ENCODE measurements around the gene ASPSCR1. TPM values are rescaled to one million over a fixed set of nuclear protein-coding genes. Genes with fewer than 3 reads are reported as not detected.
A peak's percentile ranks its signal among the peaks of the same experiment; 100 is the strongest.

ASPSCR1 gene
- total RNA-seq, 1 experiment from 2014 or later = 51.0 TPM

- H3K4me3 ChIP-seq (replicated peaks in 1 of 2; ENCODE audit: low read depth in 1 of 2, low read length in 2 of 2) = peak overlapping the region; percentile 92 to 93
- H3K36me3 ChIP-seq (ENCODE audit: control insufficient read depth in 1 of 2, insufficient read depth in 2 of 2, low read length in 2 of 2) = peaks cover 0 to 12% of the 10 kb centered on the region in 2 experiments; a peak in 1 of 4 replicates
- CTCF ChIA-PET = interaction anchor here (1.6 to 4.8 kb wide), 2 partner anchors 15 to 69 kb away, joined by 11 to 57 read pairs; partner anchors contain the start of genes CENPX and LRRC45
- POLR2A ChIA-PET = interaction anchor here (1.6 kb wide), 1 partner anchor 14 kb away, joined by 4 read pairs; the partner anchor contains the start of genes CENPX and LRRC45
- peaks cover 28% of the 10 kb centered on the region; the same call in 1 of the 2 replicates for H3K79me2 ChIP-seq (ENCODE audit: insufficient read depth, low read length)
- H2AFZ ChIP-seq (ENCODE audit: low read depth, low read length, poor library complexity, severe bottlenecking) = no peak overlapping the region
- ATAC-seq (no peak), DNase-seq (ENCODE audit: low read depth, low spot score) (no peak)
- no peaks in the 10 kb centered on the region for H3K9me2 ChIP-seq (ENCODE audit: insufficient read depth)
- H3K9me3 ChIP-seq (ENCODE audit: control insufficient read depth in 1 of 2, insufficient read depth in 1 of 2, low read depth in 1 of 2, low read length in 2 of 2) = no peaks in the 10 kb centered on the region
- peak overlapping the region; percentile 94 for H3K9ac ChIP-seq (ENCODE audit: low read length)
- H3K4me2 ChIP-seq (ENCODE audit: low read length) = peak overlapping the region; percentile 95
- intact Hi-C loops (cut with micrococcal nuclease) = loop anchor here (2.0 to 10.0 kb wide), 3 partner anchors 62 to 378 kb away; partner anchors contain the start of genes FASN, HEXD and OGFOD3
- H3K27me3 ChIP-seq (ENCODE audit: insufficient read depth, low read length) = no peaks in the 10 kb centered on the region
- H3K27ac ChIP-seq (ENCODE audit: low read depth, low read length) = peak overlapping the region; percentile 91
- no TSS peak for BruUV-seq (replicated peaks)
- no peaks in the 10 kb centered on the region for H4K20me1 ChIP-seq (ENCODE audit: insufficient read depth)
- RAD21 ChIA-PET (ENCODE audit: low non-redundant PET in 1 of 2, low total read pairs in 2 of 2, uncharacterized antibody in 2 of 2, unreplicated experiment in 2 of 2) = no interaction called here
- TF ChIP-seq POLR2A (IDR thresholded peaks at IDR 0.05; ENCODE audit: borderline replicate concordance, extremely low read depth, insufficient read depth, insufficient read length) = no peak
- no peak for TF ChIP-seq TCF7L2 (IDR thresholded peaks at IDR 0.05; ENCODE audit: borderline replicate concordance, extremely low read depth, insufficient read depth, insufficient read length)
- no peak for TF ChIP-seq YY1 (IDR thresholded peaks at IDR 0.05; ENCODE audit: extremely low read depth, insufficient replicate concordance, low read depth, low read length)
- no peak for TF ChIP-seq RAD21 (IDR thresholded peaks at IDR 0.05; ENCODE audit: low read depth)
- no peak for TF ChIP-seq ELF1 (IDR thresholded peaks at IDR 0.05; ENCODE audit: borderline replicate concordance, low read depth)
- TF ChIP-seq ZBTB33 (IDR thresholded peaks at IDR 0.05; ENCODE audit: extremely low read depth, insufficient replicate concordance, low read length) = no peak
- no peak for TF ChIP-seq EGR1 (IDR thresholded peaks at IDR 0.05; ENCODE audit: low read depth)
- TF ChIP-seq ZNF274 (IDR thresholded peaks at IDR 0.05; ENCODE audit: low read depth, low read length) = no peak
- TF ChIP-seq ATF3 (IDR thresholded peaks at IDR 0.05) = no peak
- no peak for TF ChIP-seq SP1 (IDR thresholded peaks at IDR 0.05; ENCODE audit: low read depth)
- TF ChIP-seq SIN3A (IDR thresholded peaks at IDR 0.05; ENCODE audit: low read depth) = no peak
- no peak for TF ChIP-seq MAX (IDR thresholded peaks at IDR 0.05)
- peaks cover 18 to 51% of the 10 kb centered on the region in 2 experiments for H3K4me1 ChIP-seq (ENCODE audit: control insufficient read depth in 1 of 2, insufficient read depth in 2 of 2, low read length in 2 of 2)
These were observed 59.2 kb downstream of the ASPSCR1 start for GRCh38 chr17:82036634-82037091.

Measured in HCT116 (cell line).